ENCODE results near the gene KLK13. TPM values are rescaled to one million over a fixed set of nuclear protein-coding genes. Genes with fewer than 3 reads are reported as not detected.
A peak's percentile ranks its signal among the peaks of the same experiment; 100 is the strongest.

KLK13 gene
- total RNA-seq, 1 experiment from 2014 or later: not detected

DNA sequence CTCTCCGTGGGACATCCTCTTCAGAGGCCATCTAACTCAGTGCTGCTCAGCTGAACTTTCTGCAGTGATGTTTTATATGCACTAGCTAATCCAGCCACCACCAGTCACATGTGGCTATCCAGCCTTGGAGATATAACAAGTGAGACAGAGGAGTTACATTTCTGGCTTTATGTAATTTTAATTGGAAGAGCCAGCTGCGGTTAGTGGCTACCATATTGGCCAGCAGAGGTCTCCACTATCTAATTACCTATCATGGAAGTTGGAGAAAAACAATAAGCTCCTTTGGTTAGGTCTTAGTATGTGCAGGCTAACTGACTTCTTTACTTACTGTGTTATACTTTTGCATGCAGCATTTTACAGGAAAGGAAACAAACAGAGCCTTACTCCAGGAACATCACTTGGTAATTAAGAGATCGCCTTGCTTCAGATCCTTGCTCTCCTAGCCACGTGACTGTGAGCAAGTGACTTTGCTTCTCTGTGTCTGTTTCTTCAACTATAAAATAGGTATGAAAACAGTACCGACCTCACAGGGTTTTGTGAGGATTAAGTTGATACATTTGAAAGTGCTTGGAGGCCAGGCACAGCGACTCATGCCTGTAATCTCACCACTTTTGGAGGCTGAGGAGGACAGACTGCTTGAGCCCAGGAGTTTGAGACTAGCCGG lies 43.8 kb downstream of the KLK13 start:
- peak; percentile 43 for DNase-seq (ENCODE audit: low read depth)

DNA sequence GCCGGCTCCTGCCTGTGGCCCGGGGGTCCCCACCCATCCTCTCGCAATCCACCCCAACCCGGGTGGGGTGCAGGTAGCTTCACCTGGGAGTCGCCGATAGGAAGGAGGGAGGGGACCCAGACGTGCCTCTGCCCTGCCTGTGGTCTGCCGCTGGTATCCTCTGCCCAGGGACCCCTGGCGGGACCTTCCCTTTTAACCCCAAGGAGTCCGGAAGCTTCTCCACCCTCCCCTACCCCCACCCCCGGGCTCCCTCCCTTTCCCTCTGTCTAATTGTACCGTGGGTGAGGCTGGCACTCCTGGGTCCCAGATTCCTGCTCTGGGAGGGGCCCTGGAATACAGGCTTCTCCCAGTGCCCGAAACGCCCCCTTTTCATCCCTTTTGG lies 45.4 kb downstream of the KLK13 start, which contains the start of gene KLK10:
KLK10 (minus strand) TSS at position 166 of the 382 bp plus-strand sequence. CDS start 579 bp downstream, outside the sequence.
- no peak for DNase-seq (ENCODE audit: low read depth)

DNA sequence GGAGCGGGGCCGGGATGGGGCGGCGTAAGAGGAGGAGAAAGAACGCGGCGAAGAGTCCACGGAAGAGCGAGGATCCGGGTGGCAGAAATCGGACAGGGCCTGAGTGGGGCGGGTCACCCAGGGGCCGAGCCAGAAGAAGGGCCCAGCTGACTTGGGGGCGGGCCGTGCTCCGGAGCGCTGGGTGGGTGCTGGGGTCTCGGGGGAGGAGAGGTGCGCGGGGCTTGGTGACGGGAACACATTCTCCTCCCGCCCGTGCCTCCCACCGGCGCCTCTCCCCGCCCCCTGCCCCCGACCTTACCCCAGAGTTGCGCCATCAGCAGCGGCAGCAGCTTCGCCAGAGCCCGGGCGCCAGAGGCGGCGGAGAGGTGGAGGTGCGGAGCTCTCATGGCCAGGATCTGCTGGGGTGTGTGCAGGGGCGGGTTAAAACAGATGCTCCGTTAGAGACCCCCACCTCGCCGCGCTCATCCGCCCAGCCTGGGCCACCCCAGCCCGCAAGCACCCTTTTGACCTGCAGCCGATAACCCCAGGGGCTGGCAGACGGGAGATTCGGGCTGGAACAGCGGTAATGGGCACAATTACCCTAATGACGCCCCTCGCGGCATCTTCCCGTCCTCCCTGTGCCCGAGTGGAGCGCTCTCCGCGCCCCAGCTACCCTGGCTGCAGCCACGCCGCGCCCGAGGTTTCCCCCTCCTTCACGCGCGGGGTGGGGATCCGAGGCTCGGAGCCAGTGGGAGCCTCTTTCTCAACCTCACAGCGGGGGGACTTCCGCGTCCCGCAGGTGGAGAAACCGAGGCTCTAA lies 45.9 kb downstream of the KLK13 start:
- DNase-seq (ENCODE audit: low read depth): no peak

DNA sequence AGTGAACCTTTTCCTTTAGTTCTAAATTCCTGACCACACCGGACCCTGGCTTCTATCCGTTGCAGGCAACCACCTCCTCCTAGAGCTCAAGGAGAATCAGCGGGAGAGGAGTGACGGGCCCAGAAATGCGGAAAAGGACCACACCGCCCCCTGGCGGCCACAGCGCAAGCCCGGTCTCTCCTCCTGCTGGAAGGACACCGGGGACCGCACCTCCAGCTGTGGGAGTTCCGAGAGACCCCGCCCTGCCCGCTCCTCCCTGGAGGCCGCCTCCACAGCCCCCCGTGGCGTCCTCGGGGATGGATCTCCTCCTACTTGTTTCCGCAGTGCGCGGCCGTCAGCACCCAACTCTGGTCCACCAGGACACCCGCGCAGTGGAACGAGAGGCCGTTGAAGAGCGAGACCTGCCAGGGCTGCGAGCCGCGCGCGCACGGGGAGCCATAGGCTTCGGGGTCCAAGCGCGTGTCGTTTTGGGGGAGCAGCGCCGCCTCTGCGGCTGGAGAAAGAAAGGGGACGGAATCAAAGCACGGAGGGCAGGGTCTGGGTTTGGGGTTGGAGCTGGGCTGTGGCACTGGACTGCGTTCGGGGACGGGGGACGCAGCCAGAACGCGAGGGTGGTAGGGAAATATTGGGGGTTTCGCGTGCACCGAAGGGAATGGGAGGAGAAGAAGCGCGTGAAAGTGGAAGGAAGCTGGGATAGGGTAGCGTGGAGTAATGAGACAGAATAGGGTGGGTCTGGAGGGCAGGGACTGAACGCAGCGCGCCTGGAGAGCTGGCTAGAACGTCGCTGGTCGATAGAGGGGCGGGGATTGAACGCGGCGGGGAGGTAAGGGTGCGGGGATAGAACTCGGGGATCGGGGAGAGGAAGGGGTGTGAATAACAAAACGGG lies 47.9 kb downstream of the KLK13 start:
- peak; percentile 20 for DNase-seq (ENCODE audit: low read depth)

DNA sequence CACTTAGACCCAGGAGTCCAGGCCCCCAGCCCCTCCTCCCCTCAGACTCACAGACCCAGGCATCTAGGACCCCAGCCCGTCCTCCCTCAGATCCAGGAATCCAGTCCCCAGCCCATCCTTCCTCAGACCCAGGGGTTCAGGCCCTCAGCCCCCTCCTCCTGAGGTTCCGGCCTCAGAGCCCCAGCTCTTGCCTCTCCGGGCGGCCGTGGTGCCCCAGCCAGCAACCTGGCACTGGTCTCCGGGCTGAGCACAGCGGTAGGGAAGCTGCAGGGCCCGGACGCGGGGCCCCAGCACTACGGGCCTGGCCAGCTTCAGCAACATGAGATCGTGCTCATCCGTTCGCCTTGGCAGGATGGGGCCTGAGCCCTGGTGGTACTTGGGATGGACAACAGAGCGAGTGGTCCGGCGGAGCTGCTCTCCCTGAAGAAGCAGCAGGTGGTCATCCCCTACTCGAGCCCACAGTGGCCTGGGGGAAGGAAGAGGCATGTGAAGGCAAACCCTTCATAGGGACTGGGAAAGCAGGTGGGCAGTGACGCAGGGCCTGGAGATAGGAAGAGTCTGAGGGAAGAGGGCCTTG lies 49.1 kb downstream of the KLK13 start:
- no peak for DNase-seq (ENCODE audit: low read depth)

DNA sequence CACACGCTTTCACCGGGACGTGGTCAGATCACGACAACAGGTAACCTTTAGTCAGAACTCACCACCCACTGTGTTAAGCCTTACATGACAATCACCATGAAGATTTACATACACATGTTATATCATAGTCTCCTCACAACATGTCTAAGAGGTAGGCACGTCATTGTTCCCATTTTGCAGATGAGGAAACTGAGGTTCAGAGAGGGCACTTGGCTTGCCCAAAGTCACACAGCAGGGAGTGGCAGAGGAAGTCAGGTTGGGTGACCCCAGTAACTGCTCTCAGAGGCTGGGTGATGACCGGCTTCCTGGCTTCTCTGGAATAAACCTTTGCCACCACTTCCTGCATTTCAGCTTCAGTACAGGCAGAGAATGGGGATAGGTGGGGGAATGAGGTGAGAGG lies 50.6 kb downstream of the KLK13 start:
- no peak for DNase-seq (ENCODE audit: low read depth)

DNA sequence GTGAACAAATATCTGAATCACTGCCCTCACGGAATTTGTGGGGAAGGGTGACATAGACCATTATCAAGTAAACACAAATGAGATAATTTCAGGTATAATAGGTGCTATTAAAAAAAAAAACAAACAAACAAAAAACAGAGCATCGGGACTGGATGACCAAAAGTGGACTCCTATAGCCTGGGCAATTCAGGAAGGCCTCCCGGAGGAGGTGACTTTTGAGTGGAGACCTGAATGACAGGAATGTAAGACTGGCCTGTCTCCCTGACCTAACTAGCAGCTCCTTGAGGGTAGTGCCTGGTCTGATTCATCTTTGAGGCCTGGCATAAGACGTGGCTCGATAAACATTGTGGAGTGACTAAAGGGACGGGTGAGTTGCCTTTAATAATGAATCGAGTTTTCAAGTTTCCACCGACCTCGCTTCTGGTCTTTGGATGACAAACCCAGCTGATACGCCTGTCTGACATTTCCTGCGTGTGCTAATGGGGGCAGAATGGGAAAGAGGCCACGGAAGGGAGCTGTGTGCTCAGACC lies 52.2 kb downstream of the KLK13 start:
- no peak for DNase-seq (ENCODE audit: low read depth)

DNA sequence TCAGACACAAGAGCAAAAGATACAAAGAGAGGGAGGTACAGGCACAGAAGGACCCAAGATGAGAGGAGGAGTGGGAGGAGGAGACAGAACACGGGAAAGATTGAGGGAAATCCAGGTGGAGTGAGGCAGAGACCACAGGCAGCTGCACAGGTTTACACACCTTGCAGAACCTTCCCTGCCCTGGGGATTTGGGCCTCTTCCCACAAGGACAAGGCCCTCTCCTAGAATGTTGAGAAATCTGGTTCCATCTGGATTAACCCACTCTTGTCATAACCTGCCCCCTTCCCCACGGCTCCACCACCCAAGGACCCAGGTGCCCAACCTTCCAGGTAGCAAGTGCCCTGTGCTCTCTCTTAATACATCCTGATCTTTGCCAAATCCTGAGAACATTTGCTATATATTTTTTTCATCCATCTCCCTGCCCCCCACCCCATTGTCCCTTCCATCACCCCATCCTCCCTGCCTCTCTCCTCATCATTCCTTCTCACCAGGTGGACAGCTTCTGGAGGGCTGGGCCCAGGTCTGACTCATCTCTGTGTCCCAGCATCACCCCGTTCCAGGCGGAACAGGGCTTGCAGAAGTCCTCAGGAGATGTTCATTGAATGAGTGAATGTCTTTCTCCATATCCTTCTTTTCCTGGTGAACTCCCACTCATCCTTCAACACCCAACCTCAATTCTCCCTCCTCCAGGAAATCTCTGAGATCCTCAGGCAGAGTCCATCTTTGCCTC lies 54.7 kb downstream of the KLK13 start:
- DNase-seq (ENCODE audit: low read depth): no peak

DNA sequence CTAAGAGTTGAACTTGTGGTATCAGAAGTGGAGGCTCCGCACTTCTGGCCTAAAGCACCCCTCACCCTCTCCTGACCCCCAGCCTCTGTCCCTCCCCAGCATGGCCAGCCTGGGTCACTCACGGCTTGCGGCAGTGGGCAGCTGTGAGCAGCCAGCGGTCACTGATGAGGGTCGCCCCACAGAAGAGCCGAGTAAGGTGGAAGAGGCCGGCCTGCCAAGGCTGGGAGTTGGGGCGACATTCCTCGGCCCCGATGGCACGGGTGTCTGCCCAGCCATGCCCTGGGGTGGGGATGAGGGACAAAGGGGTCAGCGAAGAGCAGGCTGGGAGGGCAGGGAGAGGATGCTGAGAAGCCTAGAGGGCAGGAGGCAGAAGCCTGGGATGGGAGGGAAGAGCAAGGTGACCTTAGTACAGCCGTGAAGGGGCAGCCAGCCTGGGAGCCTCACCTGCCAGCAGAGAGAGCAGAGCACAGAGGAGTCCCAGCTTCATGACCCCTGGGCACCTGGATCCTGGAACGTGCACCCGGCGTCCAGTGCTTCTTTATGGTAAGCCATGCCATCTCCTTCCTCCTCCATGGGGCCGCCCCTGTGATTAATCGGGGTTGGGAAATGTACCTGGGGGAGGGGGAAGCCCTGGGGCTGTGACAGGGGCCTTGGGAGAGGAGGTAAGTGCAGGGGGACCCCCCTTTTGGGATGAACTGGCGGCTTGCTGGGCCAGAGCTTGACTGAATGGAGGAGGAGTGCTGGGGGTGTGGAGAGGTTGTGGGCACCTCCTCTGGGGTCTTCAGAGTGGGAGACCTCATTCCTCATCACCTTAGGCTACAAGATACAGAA lies 55.6 kb downstream of the KLK13 start:
- DNase-seq (ENCODE audit: low read depth): no peak

DNA sequence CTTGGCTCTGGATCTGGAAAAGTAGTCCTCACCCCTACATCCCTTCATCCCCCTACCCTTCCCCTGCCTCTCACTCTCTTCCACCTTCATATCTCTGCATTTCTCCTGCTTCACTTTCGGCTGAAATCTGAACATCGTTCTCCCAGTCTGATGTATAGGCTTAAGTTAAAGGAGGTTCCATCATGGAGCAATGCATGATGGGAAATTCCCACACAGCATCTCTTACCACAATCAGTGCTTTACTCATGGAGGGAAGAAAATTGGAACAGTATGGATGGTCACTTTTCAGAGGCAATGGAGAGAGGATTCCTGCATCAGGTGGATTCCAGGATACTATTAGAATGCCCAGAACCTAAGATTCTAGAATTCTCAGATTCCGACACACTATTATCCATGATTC lies 57.4 kb downstream of the KLK13 start:
- no peak for DNase-seq (ENCODE audit: low read depth)

DNA sequence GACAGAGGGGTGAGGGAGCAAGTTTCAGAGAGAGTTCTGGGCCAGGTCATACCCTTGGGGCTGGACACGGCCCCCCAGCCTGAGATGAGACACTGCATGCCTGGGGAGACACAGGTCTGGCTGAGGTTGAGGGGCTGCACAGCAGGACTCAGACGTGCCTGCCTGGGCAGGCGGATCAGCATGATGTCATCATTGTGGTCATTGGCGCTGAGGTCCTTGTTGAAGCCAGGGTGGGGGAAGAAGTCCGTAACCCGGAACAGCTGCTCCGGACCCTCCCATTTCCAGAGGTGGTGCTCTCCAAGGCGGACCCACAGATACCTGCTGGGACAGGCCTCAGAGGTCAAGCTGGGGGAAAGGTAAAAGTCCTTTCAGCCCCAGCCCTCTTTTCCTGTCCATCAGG lies 58.5 kb downstream of the KLK13 start:
- DNase-seq (ENCODE audit: low read depth): no peak

Other genes starting within 250 kb of the KLK13 start
- gene KLK1, start 241.3 kb downstream of the KLK13 start, total RNA-seq (2014; rRNA removed): not detected in 2 replicates
- gene KLK15, start 231.5 kb downstream of the KLK13 start, total RNA-seq (2014; rRNA removed): not detected in 2 replicates
- gene KLK3, start 210.2 kb downstream of the KLK13 start, total RNA-seq (2014; rRNA removed): not detected in 2 replicates
- gene KLK2, start 191.7 kb downstream of the KLK13 start, total RNA-seq (2014; rRNA removed): not detected in 2 replicates
- not detected in 2 replicates for gene KLK4, start 153.7 kb downstream of the KLK13 start, total RNA-seq (2014; rRNA removed)
- not detected in 2 replicates for gene KLK5, start 112.1 kb downstream of the KLK13 start, total RNA-seq (2014; rRNA removed)
- not detected in 2 replicates for gene KLK6, start 95.5 kb downstream of the KLK13 start, total RNA-seq (2014; rRNA removed)
- gene KLK7, start 81.2 kb downstream of the KLK13 start, total RNA-seq (2014; rRNA removed): not detected in 2 replicates
- gene KLK8, start 63.5 kb downstream of the KLK13 start, total RNA-seq (2014; rRNA removed): not detected in 2 replicates
- gene KLK10, start 45.4 kb downstream of the KLK13 start, total RNA-seq (2014; rRNA removed): not detected in 2 replicates
- not detected in 2 replicates for gene KLK11, start 38.5 kb downstream of the KLK13 start, total RNA-seq (2014; rRNA removed)
- gene KLK12, start 30.1 kb downstream of the KLK13 start, total RNA-seq (2014; rRNA removed): not detected in 2 replicates
- not detected in 2 replicates for gene KLK14, start 17.8 kb upstream of the KLK13 start, total RNA-seq (2014; rRNA removed)
- 13.8 and 13.9 TPM in 2 replicates for gene CTU1, start 43.3 kb upstream of the KLK13 start, total RNA-seq (2014; rRNA removed)
- gene SIGLEC9, start 59.8 kb upstream of the KLK13 start, total RNA-seq (2014; rRNA removed): not detected in 2 replicates
- gene SIGLEC7, start 77.2 kb upstream of the KLK13 start, total RNA-seq (2014; rRNA removed): not detected in 2 replicates
- gene CD33, start 160.0 kb upstream of the KLK13 start, total RNA-seq (2014; rRNA removed): 0.11 and 1.3 TPM in 2 replicates
- gene SIGLECL1, start 186.0 kb upstream of the KLK13 start, total RNA-seq (2014; rRNA removed): not detected in 2 replicates
- not detected in 2 replicates for gene IGLON5, start 246.6 kb upstream of the KLK13 start, total RNA-seq (2014; rRNA removed)